Measurements from ENCODE around the gene KIRREL3.

- TF ChIP-seq CHD2 (IDR thresholded peaks at IDR 0.05; ENCODE audit: low read length, partially characterized antibody) (no peak), GABPA (IDR thresholded peaks at IDR 0.05; ENCODE audit: low read depth) (no peak), TEAD4 (IDR thresholded peaks at IDR 0.05; ENCODE audit: borderline replicate concordance, insufficient read depth) (no peak), EP300 (IDR thresholded peaks at IDR 0.05; ENCODE audit: borderline replicate concordance in 1 of 2, low read depth in 1 of 2, low read length in 1 of 2) (no peak)
- TF ChIP-seq, protein P1, sequence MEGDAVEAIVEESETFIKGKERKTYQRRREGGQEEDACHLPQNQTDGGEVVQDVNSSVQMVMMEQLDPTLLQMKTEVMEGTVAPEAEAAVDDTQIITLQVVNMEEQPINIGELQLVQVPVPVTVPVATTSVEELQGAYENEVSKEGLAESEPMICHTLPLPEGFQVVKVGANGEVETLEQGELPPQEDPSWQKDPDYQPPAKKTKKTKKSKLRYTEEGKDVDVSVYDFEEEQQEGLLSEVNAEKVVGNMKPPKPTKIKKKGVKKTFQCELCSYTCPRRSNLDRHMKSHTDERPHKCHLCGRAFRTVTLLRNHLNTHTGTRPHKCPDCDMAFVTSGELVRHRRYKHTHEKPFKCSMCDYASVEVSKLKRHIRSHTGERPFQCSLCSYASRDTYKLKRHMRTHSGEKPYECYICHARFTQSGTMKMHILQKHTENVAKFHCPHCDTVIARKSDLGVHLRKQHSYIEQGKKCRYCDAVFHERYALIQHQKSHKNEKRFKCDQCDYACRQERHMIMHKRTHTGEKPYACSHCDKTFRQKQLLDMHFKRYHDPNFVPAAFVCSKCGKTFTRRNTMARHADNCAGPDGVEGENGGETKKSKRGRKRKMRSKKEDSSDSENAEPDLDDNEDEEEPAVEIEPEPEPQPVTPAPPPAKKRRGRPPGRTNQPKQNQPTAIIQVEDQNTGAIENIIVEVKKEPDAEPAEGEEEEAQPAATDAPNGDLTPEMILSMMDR (IDR thresholded peaks at IDR 0.05): no peak
Measured at GRCh38 chr11:126630893-126631798, 369.4 kb downstream of the KIRREL3 start.

Data from SK-N-SH (cell line).